ENCODE measurements around the gene MRGPRD.

DNA sequence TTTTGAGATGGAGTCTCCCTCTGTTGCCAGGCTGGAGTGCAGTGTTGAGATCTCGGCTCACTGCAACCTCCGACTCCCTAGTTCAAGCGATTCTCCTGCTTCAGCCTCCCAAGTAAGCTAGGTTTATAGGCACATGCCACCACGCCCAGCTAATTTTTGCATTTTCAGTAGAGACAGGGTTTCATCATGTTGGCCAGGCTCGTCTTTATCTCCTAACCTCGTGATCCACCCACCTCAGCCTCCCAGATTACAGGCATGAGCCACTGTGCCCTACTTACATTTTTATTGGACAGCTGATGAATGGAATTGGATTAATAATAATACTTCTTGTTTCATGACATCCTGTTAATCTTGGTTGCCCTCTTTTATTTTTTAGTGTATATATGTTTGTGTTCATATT is 3.0 kb upstream of the MRGPRD start:
- TF ChIP-seq, protein P1, sequence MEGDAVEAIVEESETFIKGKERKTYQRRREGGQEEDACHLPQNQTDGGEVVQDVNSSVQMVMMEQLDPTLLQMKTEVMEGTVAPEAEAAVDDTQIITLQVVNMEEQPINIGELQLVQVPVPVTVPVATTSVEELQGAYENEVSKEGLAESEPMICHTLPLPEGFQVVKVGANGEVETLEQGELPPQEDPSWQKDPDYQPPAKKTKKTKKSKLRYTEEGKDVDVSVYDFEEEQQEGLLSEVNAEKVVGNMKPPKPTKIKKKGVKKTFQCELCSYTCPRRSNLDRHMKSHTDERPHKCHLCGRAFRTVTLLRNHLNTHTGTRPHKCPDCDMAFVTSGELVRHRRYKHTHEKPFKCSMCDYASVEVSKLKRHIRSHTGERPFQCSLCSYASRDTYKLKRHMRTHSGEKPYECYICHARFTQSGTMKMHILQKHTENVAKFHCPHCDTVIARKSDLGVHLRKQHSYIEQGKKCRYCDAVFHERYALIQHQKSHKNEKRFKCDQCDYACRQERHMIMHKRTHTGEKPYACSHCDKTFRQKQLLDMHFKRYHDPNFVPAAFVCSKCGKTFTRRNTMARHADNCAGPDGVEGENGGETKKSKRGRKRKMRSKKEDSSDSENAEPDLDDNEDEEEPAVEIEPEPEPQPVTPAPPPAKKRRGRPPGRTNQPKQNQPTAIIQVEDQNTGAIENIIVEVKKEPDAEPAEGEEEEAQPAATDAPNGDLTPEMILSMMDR (IDR thresholded peaks at IDR 0.05): no peak
- TF ChIP-seq POLR2A (IDR thresholded peaks at IDR 0.05): no peak

Measured in thyroid gland (tissue), 4 donors.